Pericardium fibroblast (primary cell): Measurements from ENCODE around the gene OR5H15. TPM values are rescaled to one million over a fixed set of nuclear protein-coding genes. Genes with fewer than 3 reads are reported as not detected.

Source experiments
- total RNA-seq: library from RNA; depleted of rRNA; stranded (reverse); fragments of >200 nt; gene quantifications from 2 replicates; pipeline ENCODE4 v1.2.3, GENCODE V29; 2015

OR5H15 gene
- total RNA-seq: not detected in 2 replicates

DNA sequence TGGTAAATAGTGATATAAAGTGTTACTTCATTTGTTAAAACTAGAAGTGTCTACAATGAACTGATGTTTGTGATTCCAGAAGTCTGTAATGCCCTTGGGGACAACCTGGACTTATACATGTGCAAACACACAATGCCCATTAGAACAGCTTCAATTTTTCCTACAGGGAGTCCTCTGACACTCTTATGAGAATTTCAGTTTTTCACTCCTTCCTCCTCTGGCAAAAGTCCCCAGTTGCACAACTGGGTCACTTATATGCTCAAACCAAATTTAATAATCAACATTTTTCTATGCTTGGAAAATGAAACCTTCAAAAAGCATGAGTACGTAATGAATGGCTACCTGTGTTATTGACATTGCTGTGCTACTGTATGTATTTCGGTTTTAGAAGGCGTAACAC is at the start of gene OR5H15:
OR5H15 (plus strand) TSS at position 301 of the 400 bp plus-strand sequence. CDS start 2,004 bp downstream, outside the sequence.

DNA sequence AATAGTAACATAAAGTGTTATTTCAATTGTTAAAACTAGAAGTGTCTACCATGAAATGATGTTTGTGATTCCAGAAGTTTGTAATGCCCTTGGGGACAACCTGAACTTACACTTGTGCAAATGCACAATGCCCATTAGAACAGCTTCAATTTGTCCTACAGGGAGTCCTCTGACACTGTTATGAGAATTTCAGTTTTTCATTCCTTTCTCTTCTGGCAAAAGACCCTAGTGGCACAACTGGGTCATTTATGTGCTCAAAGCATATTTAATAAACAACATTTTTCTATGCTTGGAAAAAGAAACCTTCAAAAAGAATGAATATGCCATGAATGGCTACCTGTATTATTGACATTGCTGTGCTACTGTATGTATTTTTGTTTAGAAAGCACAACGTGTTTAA is 36.1 kb upstream of the OR5H15 start, which contains the start of gene OR5H1:
OR5H1 (plus strand) TSS at position 301 of the 400 bp plus-strand sequence. CDS start 1,977 bp downstream, outside the sequence.

DNA sequence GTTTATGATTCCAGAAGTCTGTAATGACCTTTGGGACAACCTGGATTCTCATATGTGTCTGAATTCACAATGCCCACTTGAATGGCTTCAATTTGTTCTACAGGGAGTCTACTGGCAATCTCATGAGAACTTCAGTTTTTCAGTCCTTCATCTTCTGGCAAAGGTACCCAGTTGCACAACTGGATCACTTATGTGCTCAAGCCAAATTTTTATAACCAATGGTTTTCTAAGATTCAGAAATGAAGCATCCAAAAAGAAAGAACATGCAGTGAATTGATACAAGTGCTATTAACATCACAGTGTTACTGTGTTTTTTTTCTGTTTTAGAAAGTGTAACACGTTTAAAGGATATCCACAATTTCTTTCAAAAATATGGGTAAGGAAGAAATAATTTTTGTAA is 19.3 kb upstream of the OR5H15 start, which contains the start of gene OR5H14:
OR5H14 (plus strand) TSS at position 301 of the 400 bp plus-strand sequence. CDS start 1,907 bp downstream, outside the sequence.

Other genes with a start within 250 kb of the OR5H15 start
- 26.0 and 33.1 TPM in 2 replicates for gene RIOX2, start 194.3 kb upstream of the OR5H15 start, total RNA-seq
- gene GABRR3, start 131.4 kb upstream of the OR5H15 start, total RNA-seq: not detected in 2 replicates
- gene OR5AC2, start 79.5 kb upstream of the OR5H15 start, total RNA-seq: not detected in 2 replicates
- gene OR5H1, start 36.0 kb upstream of the OR5H15 start, total RNA-seq: not detected in 2 replicates
- gene OR5H14, start 19.2 kb upstream of the OR5H15 start, total RNA-seq: not detected in 2 replicates
- not detected in 2 replicates for gene OR5H6, start 97.5 kb downstream of the OR5H15 start, total RNA-seq
- gene OR5H2, start 115.8 kb downstream of the OR5H15 start, total RNA-seq: not detected in 2 replicates
- not detected in 2 replicates for gene OR5K4, start 187.2 kb downstream of the OR5H15 start, total RNA-seq
- gene OR5K3, start 224.0 kb downstream of the OR5H15 start, total RNA-seq: not detected in 2 replicates